Measurements from ENCODE around the gene SAMD13.

- TF ChIP-seq POLR2AphosphoS5 (IDR thresholded peaks at IDR 0.05) (no peak), CTCF (IDR thresholded peaks at IDR 0.05; ENCODE audit: poor library complexity, severe bottlenecking) (no peak), EP300 (conservative IDR thresholded peaks at IDR 0.05; ENCODE audit: poor library complexity, severe bottlenecking) (no peak), TAF1 (IDR thresholded peaks at IDR 0.05; ENCODE audit: low read depth) (no peak), SMC3 (conservative IDR thresholded peaks at IDR 0.05; ENCODE audit: poor library complexity) (no peak)
Observed at GRCh38 chr1:84345220-84345619, 43.7 kb downstream of the SAMD13 start.
